Esophagus muscularis mucosa (tissue), 4 donors: ENCODE measurements around the gene OPN4. TPM values are rescaled to one million over a fixed set of nuclear protein-coding genes. Genes with fewer than 3 reads are reported as not detected.
A peak's percentile ranks its signal among the peaks of the same experiment; 100 is the strongest.
"Not testable (repeated sequence)": the region's sequence is repeated elsewhere in the genome, so short reads cannot be mapped to it uniquely, and the experiment has no call there.

Experiments
- DNase-seq: peaks from one replicate; pipeline ENCODE4 v3.0.0-alpha.2; 2017; ENCODE audit errors: extremely low spot score
- H3K27ac ChIP-seq, 4 donors: fragments of 200-600 bp; sonication (generic); replicated peaks in 1 of 4; 1 replicate in 3 of 4; 2 replicates in 1 of 4; pipeline ENCODE4 v1.5.1; 2016 to 2019; ENCODE audit warnings: mild to moderate bottlenecking in 1 of 4
- H3K27me3 ChIP-seq, 4 donors: fragments of 200-600 bp; sonication (generic); one replicate each; pipeline versions ENCODE4 v1.5.1 to v1.6.0; 2016 to 2019
- H3K36me3 ChIP-seq, 4 donors: fragments of 200-600 bp; sonication (generic); one replicate each; pipeline ENCODE4 v1.5.1; 2016 to 2019
- H3K4me1 ChIP-seq, 4 donors: fragments of 200-600 bp; sonication (generic); one replicate each; pipeline ENCODE4 v1.5.1; 2016 to 2019
- H3K4me3 ChIP-seq, 4 donors: fragments of 200-600 bp; sonication (generic); 1 replicate in 2 of 4; 2 replicates in 2 of 4; pipeline ENCODE4 v1.5.1; 2016 to 2019; ENCODE audit warnings: mild to moderate bottlenecking in 4 of 4, moderate library complexity in 1 of 4
- H3K9me3 ChIP-seq, 4 donors: fragments of 200-600 bp; sonication (generic); 1 replicate in 3 of 4; 2 replicates in 1 of 4; pipeline ENCODE4 v1.5.1; 2016 to 2019
- EP300 ChIP-seq: sonication (generic); formaldehyde crosslinking; IDR thresholded peaks from one replicate; pipeline ENCODE4 v1.6.1; 2017; ENCODE audit warnings: antibody characterized with exemption
- POLR2A ChIP-seq: fragments of 450-650 bp; IDR thresholded peaks from one replicate; pipeline ENCODE4 v1.6.1; 2017; ENCODE audit warnings: antibody characterized with exemption, moderate library complexity, mild to moderate bottlenecking, low read depth
- POLR2AphosphoS5 ChIP-seq, 2 donors: sonication (generic); formaldehyde crosslinking; IDR thresholded peaks; one replicate each; pipeline ENCODE4 v1.6.1; 2017; ENCODE audit warnings: antibody characterized with exemption in 2 of 2
- WGBS: methylation state at CpG from one replicate; pipeline ENCODE4 v1.1.5; 2018; 5-methylcytosine and 5-hydroxymethylcytosine counted together
- intact Hi-C: fragments of 100-400 bp; cut with DNase I; formaldehyde crosslinking; loops from one replicate; pipeline ENCODE4 v1.15.1; 2023
- total RNA-seq, 4 donors: library from RNA; depleted of rRNA; stranded (reverse); fragments of >200 nt; gene quantifications; one replicate each; pipeline versions ENCODE4 v1.1.0 to v1.2.1, GENCODE V29; 2016
- TF ChIP-seq, protein P1 (sequence below), 3 experiments: fragments of 200-600 bp in 2 of 3; fragments of 450-650 bp in 1 of 3; sonication (generic) in 2 of 3; IDR thresholded peaks; one replicate each; pipeline ENCODE4 v1.5.1; 2017 to 2019; ENCODE audit warnings: antibody characterized with exemption in 3 of 3, mild to moderate bottlenecking in 2 of 3, moderate library complexity in 1 of 3

OPN4 gene
- total RNA-seq, 4 donors from 2014 or later = 0.32 TPM; not detected in 3

DNA sequence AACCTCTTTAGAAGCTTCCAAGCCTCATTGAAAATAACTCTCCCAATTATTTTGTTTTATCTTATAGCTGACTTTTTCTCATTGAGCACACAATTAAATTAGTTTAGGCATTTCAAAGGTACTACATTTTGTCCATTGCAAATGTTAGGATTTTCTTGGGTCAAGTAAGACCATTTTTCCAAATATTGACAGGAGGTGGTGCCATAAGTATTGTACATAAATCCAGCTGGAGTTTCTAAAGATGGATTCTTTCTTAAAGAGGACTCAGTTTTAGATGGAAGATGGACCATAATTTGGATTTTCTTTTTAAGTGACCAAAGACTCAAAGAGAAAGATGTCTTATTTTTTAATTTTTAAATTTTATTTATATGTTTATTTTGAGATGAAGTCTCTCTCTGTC, 12.3 kb upstream of the OPN4 start:
- Histone ChIP-seq H3K4me3 (no peak overlapping the region), H3K27me3 (no peaks in the 10 kb centered on the region), H3K36me3 (no peaks in the 10 kb centered on the region), H3K4me1 (peaks cover 3 to 28% (median 20%) of the 10 kb centered on the region in 4 donors), H3K9me3 (no peaks in the 10 kb centered on the region), H3K27ac (no peak overlapping the region)
- no peak for DNase-seq
- intact Hi-C loops = no loop called here
- TF ChIP-seq POLR2AphosphoS5 (IDR thresholded peaks at IDR 0.05) = no peak
- no peak for TF ChIP-seq POLR2A
- TF ChIP-seq EP300 = no peak
- TF ChIP-seq, protein P1, sequence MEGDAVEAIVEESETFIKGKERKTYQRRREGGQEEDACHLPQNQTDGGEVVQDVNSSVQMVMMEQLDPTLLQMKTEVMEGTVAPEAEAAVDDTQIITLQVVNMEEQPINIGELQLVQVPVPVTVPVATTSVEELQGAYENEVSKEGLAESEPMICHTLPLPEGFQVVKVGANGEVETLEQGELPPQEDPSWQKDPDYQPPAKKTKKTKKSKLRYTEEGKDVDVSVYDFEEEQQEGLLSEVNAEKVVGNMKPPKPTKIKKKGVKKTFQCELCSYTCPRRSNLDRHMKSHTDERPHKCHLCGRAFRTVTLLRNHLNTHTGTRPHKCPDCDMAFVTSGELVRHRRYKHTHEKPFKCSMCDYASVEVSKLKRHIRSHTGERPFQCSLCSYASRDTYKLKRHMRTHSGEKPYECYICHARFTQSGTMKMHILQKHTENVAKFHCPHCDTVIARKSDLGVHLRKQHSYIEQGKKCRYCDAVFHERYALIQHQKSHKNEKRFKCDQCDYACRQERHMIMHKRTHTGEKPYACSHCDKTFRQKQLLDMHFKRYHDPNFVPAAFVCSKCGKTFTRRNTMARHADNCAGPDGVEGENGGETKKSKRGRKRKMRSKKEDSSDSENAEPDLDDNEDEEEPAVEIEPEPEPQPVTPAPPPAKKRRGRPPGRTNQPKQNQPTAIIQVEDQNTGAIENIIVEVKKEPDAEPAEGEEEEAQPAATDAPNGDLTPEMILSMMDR (IDR thresholded peaks at IDR 0.05) = no peak

DNA sequence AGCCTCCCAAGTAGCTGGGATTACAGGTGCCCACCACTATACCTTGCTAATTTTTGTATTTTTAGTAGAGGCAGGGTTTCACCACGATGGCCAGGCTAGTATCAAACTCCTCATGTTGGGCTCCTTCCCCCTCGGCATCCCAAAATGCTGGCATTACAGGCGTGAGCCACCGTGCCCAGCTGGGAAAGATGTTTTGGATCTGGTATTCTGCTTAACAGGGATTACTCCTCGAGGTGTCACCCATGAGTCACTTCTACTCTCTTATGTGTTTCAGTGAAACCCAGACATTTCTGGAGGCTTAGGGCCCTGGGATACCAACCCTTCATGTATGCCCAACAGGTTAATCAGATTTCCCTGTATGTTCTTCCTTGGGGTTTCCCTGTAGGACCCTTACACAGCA, 11.8 kb upstream of the OPN4 start:
- no peaks in the 10 kb centered on the region for H3K36me3 ChIP-seq
- H3K4me3 ChIP-seq = no peak overlapping the region
- intact Hi-C loops = no loop called here
- H3K9me3 ChIP-seq = no peaks in the 10 kb centered on the region
- TF ChIP-seq POLR2A = no peak
- TF ChIP-seq, protein P1 (IDR thresholded peaks at IDR 0.05) = peak in 1 of 3 experiments; percentile 31
- no peak for TF ChIP-seq EP300
- 76% methylated on average over 5 of the region's 5 CpGs for WGBS
- DNase-seq = peak; percentile 86
- H3K27me3 ChIP-seq = no peaks in the 10 kb centered on the region
- peaks cover 3 to 28% (median 20%) of the 10 kb centered on the region in 4 donors for H3K4me1 ChIP-seq
- no peak overlapping the region for H3K27ac ChIP-seq

DNA sequence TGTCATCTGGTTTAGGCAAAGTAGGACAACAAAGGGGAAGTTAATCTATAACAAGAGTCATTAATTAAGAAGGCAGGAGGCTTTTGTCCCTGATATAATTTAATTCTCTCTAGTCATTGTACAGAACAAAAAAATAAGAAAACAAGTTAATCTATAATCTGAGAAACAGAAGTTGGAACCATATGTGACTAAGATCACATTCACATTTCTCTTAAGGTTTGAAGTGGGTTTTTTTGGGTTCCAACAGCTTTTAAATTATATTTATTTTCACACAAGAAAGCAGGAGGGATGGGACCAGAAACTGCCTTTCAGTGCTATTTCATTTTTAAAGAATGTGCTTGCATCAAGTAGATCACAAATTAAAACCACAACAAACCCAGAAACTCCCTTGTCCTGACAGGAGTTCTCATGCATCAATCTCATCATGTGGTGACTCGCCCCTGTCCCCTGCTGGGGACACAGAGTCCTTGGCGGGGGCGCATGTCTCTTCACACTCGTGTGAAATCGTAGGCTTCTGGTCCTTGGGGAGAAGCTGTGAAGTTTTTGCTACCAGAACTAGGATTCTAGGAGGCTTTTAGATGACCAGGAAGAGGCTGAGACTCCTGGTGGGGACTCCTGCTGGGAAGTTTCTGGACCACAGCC, 10.1 kb upstream of the OPN4 start:
- H3K27ac ChIP-seq = peak overlapping the region in 2 of 4 donors; percentile 44 to 61
- H3K9me3 ChIP-seq = no peaks in the 10 kb centered on the region
- WGBS = 84% methylated on average over 5 of the region's 5 CpGs
- no peaks in the 10 kb centered on the region for H3K27me3 ChIP-seq
- DNase-seq = peak; percentile 86
- intact Hi-C loops = no loop called here
- TF ChIP-seq, protein P1 (IDR thresholded peaks at IDR 0.05) = no peak
- TF ChIP-seq EP300 = peak; percentile 16
- H3K4me1 ChIP-seq = peaks cover 9 to 40% (median 32%) of the 10 kb centered on the region in 4 donors
- H3K36me3 ChIP-seq = no peaks in the 10 kb centered on the region
- no peak overlapping the region for H3K4me3 ChIP-seq

DNA sequence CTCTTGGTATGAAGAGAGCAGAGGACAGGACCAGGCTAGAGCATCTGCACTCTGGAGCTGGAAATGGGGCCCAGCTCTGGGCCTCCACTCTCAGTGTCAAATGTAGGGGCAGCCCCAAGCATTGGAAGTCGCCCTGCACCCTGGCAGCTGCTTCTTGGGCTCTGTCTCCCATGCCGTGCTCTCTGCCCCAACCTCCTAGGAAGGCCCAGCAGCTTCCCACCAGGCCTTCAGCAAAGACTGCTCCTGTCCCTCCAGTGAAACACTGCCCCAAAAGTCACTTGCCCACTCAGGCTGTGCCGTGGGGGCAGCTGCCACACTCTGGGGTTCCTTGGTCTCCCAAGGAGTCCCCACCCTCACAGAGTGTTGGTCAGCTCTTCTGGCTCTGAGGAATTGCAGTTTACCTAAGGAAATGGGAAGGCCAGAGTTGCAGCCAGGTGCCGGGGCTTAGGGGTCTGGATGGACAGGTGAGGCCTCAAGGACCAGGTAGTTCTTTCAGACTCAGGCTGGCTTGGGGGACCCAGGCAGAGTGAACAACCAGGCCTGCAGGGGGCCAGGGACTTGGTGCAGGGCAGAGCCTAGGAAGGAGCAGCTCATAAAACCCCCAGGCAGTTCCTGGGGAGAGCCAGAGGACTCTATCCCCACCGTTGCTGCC, 9.4 kb upstream of the OPN4 start:
- peaks cover 15 to 47% (median 38%) of the 10 kb centered on the region in 4 donors for H3K4me1 ChIP-seq
- intact Hi-C loops = no loop called here
- H3K4me3 ChIP-seq = no peak overlapping the region
- H3K27ac ChIP-seq = peak overlapping the region in 3 of 4 donors; percentile 16 to 61 (median 44)
- no peaks in the 10 kb centered on the region for H3K36me3 ChIP-seq
- peak; percentile 88 for DNase-seq
- TF ChIP-seq POLR2A = no peak
- TF ChIP-seq, protein P1 (IDR thresholded peaks at IDR 0.05) = no peak
- TF ChIP-seq EP300 = no peak
- no peak for TF ChIP-seq POLR2AphosphoS5 (IDR thresholded peaks at IDR 0.05)
- no peaks in the 10 kb centered on the region for H3K27me3 ChIP-seq
- H3K9me3 ChIP-seq = no peaks in the 10 kb centered on the region
- WGBS = 87% methylated on average over 3 of the region's 5 CpGs

DNA sequence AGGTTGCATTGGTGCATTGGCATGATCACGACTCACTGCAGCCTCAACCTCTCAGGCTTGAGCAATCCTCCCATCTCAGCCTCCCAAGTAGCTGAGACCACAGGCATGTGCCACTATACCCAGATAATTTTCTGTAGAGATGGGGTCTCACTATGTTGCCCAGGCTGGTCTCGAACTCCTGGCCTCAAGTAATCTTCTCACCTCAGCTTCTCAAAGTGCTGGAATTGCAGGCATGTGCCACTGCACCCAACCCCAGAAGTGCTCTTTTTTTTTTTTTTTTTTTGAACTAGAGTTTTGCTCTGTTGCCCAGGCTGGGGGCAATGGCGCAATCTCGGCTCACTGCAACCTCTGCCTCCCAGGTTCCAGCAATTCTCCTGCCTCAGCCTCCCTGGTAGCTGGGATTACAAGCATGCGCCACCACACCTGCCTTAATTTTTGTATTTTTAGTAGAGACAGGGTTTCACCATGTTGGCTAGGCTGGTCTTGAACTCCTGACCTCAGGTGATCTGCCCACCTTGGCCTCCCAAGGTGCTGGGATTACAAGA, 8.7 kb upstream of the OPN4 start:
- H3K9me3 ChIP-seq, intact Hi-C loops, H3K4me3 ChIP-seq, H3K27me3 ChIP-seq, H3K36me3 ChIP-seq, H3K27ac ChIP-seq: not testable (repeated sequence)
- peak; percentile 55 for DNase-seq
- H3K4me1 ChIP-seq = peaks cover 16 to 51% (median 42%) of the 10 kb centered on the region in 4 donors
- 96% methylated on average over 5 of the region's 5 CpGs for WGBS
